Tibial nerve (tissue), 4 donors: Measurements from ENCODE around the gene RTP5. TPM values are rescaled to one million over a fixed set of nuclear protein-coding genes. Genes with fewer than 3 reads are reported as not detected.
A peak's percentile ranks its signal among the peaks of the same experiment; 100 is the strongest.

Experiments used
- DNase-seq, 2 donors: peaks; one replicate each; pipeline ENCODE4 v3.0.0-alpha.2; 2019; ENCODE audit warnings: low spot score in 2 of 2
- H3K27ac ChIP-seq, 4 donors: fragments of 200-600 bp; sonication (generic) in 3 of 4; one replicate each; pipeline ENCODE4 v1.5.1; 2017 to 2019; ENCODE audit warnings: mild to moderate bottlenecking in 1 of 4
- H3K27me3 ChIP-seq, 2 donors: fragments of 200-600 bp; sonication (generic) in 1 of 2; one replicate each; pipeline versions ENCODE4 v1.5.1 to v1.6.0; 2017 to 2019
- H3K36me3 ChIP-seq, 3 donors: fragments of 200-600 bp; sonication (generic); one replicate each; pipeline ENCODE4 v1.5.1; 2018 to 2019
- H3K4me1 ChIP-seq, 4 donors: fragments of 200-600 bp; sonication (generic) in 3 of 4; one replicate each; pipeline ENCODE4 v1.5.1; 2017 to 2019
- H3K4me3 ChIP-seq, 4 donors: fragments of 200-600 bp; sonication (generic) in 3 of 4; one replicate each; pipeline ENCODE4 v1.5.1; 2017 to 2019; ENCODE audit warnings: mild to moderate bottlenecking in 1 of 4, moderate library complexity in 1 of 4
- H3K9me3 ChIP-seq, 4 donors: fragments of 200-600 bp; sonication (generic) in 3 of 4; one replicate each; pipeline ENCODE4 v1.5.1; 2017 to 2019
- EP300 ChIP-seq, 2 donors: sonication (generic); formaldehyde crosslinking; IDR thresholded peaks; one replicate each; pipeline ENCODE4 v1.6.1; 2017; ENCODE audit warnings: antibody characterized with exemption in 2 of 2, mild to moderate bottlenecking in 1 of 2
- POLR2A ChIP-seq, 2 donors: fragments of 450-650 bp; IDR thresholded peaks; one replicate each; pipeline ENCODE4 v1.6.1; 2017; ENCODE audit warnings: antibody characterized with exemption in 2 of 2, mild to moderate bottlenecking in 2 of 2, moderate library complexity in 2 of 2
- WGBS, 2 donors: methylation state at CpG; one replicate each; pipeline ENCODE4 v1.1.5; 2018; 5-methylcytosine and 5-hydroxymethylcytosine counted together
- total RNA-seq, 4 donors: library from RNA; depleted of rRNA; stranded (reverse); fragments of >200 nt; gene quantifications; one replicate each; pipeline ENCODE4 v1.1.0, GENCODE V29; 2016
- TF ChIP-seq, protein P1 (sequence below), 5 experiments: fragments of 200-600 bp in 3 of 5; fragments of 450-650 bp in 2 of 5; sonication (generic) in 3 of 5; IDR thresholded peaks; one replicate each; pipeline ENCODE4 v1.5.1; 2016 to 2019; ENCODE audit warnings: antibody characterized with exemption in 5 of 5, mild to moderate bottlenecking in 3 of 5, moderate library complexity in 2 of 5

Gene RTP5
- total RNA-seq, 4 donors from 2014 or later, result not detected

- DNase-seq, result peak in 1 of 2 donors; percentile 12
- WGBS, 2 donors, result 86 to 90% methylated on average over 22 to 39 of the region's 39 CpGs
Measured at GRCh38 chr2:241852116-241852980, 17.2 kb upstream of the RTP5 start.

DNA sequence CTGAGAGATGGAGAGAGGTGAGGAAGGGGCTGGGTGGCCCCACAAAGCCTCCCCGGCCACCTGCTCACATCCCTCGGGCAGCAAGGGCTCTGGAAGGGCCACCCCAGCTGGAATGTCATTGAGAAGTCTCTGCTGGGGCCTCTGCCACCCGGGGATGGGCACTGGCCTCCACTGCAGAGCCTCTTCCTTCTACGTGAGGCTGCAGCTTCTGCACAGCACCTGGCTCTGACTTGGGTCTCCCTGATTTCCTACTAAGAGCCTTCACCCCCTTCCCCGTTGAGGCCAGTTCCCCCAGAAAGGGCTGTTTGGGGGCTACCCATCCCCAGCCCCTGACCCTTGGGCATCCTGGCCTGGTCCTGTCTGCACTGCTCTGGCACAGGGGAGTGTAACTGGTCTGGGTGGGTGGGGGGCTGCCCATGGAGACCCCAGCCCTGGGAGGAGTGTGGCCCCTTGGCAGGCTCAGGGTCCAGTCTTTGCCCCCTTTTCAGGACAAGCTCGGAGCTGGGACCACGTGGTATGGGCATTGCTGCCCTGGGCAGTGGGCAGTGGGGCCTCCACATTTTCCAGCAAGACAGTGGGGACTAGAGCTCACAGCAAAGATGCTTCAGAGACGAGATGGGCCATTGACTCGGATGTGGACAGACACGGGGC is 16.4 kb upstream of the RTP5 start:
- H3K4me1 ChIP-seq, result peaks cover 0 to 5% (median 0%) of the 10 kb centered on the region in 4 donors
- DNase-seq, result peak in 1 of 2 donors; percentile 9
- no peaks in the 10 kb centered on the region for H3K9me3 ChIP-seq
- H3K36me3 ChIP-seq, result no peaks in the 10 kb centered on the region
- WGBS, 2 donors, result 84 to 85% methylated on average over 5 to 6 of the region's 10 CpGs
- H3K4me3 ChIP-seq, result no peak overlapping the region
- TF ChIP-seq EP300 (IDR thresholded peaks at IDR 0.05) (no peak), POLR2A (IDR thresholded peaks at IDR 0.05) (no peak)
- TF ChIP-seq, protein P1, sequence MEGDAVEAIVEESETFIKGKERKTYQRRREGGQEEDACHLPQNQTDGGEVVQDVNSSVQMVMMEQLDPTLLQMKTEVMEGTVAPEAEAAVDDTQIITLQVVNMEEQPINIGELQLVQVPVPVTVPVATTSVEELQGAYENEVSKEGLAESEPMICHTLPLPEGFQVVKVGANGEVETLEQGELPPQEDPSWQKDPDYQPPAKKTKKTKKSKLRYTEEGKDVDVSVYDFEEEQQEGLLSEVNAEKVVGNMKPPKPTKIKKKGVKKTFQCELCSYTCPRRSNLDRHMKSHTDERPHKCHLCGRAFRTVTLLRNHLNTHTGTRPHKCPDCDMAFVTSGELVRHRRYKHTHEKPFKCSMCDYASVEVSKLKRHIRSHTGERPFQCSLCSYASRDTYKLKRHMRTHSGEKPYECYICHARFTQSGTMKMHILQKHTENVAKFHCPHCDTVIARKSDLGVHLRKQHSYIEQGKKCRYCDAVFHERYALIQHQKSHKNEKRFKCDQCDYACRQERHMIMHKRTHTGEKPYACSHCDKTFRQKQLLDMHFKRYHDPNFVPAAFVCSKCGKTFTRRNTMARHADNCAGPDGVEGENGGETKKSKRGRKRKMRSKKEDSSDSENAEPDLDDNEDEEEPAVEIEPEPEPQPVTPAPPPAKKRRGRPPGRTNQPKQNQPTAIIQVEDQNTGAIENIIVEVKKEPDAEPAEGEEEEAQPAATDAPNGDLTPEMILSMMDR (IDR thresholded peaks at IDR 0.05), result no peak
- H3K27me3 ChIP-seq, result no peaks in the 10 kb centered on the region
- H3K27ac ChIP-seq, result no peak overlapping the region

More at GRCh38 chr2:241852116-241852980, 17.2 kb upstream of the RTP5 start:
- Histone ChIP-seq H3K27ac (no peak overlapping the region), H3K36me3 (no peaks in the 10 kb centered on the region), H3K4me3 (no peak overlapping the region), H3K27me3 (no peaks in the 10 kb centered on the region), H3K4me1 (peaks cover 0 to 5% (median 0%) of the 10 kb centered on the region in 4 donors), H3K9me3 (no peaks in the 10 kb centered on the region)
- TF ChIP-seq POLR2A (IDR thresholded peaks at IDR 0.05), result no peak

DNA sequence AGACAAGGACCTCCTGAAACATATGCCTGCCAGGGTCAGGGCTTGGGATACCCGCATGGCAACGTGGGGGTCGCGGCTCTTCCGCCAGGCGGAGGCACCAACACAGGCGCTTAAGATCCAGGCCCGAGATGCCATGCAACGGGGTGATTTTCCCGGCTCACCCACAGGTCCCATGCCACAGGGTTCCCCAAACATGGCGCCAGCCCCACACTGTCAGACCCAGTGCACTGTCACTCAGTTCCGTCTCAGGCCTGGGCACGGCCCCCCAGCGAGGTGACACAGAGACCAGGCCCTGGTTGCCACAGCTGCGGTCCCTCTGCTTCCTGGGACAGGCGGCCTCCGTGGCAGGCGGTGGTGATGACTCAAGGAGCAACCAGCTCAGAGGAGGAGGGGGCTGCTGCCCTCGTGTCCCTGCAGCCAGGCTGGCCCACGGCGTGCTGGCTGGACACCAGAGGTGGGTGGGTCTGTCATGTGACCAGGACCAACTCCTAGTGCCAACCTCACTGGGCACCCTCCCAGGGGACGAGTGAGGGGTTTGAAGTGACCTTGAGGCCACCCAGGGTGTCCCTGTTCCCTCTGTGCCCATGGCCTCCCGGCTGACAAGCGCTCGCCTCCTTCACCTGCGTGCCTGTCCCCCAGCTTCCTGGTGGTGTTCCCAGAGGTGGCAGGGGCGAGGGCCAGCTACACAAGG is 15.7 kb upstream of the RTP5 start:
- H3K4me3 ChIP-seq, result no peak overlapping the region
- TF ChIP-seq, protein P1 (IDR thresholded peaks at IDR 0.05), result no peak
- TF ChIP-seq POLR2A (IDR thresholded peaks at IDR 0.05) (no peak), EP300 (IDR thresholded peaks at IDR 0.05) (no peak)
- no peak for DNase-seq
- H3K9me3 ChIP-seq, result no peaks in the 10 kb centered on the region
- H3K27me3 ChIP-seq, result no peaks in the 10 kb centered on the region
- peaks cover 0 to 9% (median under 1%) of the 10 kb centered on the region in 4 donors for H3K4me1 ChIP-seq
- H3K36me3 ChIP-seq, result no peaks in the 10 kb centered on the region
- H3K27ac ChIP-seq, result no peak overlapping the region
- 69 to 82% methylated on average over 17 to 21 of the region's 27 CpGs for WGBS, 2 donors

- WGBS, 2 donors, result 54 to 64% methylated on average over 16 of the region's 21 CpGs
- DNase-seq, result no peak
Measured at GRCh38 chr2:241854342-241855244, 14.9 kb upstream of the RTP5 start.

More at GRCh38 chr2:241854342-241855244, 14.9 kb upstream of the RTP5 start:
- Histone ChIP-seq H3K27me3 (no peaks in the 10 kb centered on the region), H3K36me3 (no peaks in the 10 kb centered on the region), H3K9me3 (no peaks in the 10 kb centered on the region), H3K4me3 (no peak overlapping the region), H3K27ac (no peak overlapping the region), H3K4me1 (peaks cover 0 to 17% (median 8%) of the 10 kb centered on the region in 4 donors)
- TF ChIP-seq EP300 (IDR thresholded peaks at IDR 0.05), result no peak
- TF ChIP-seq, protein P1 (IDR thresholded peaks at IDR 0.05), result no peak
- no peak for TF ChIP-seq POLR2A (IDR thresholded peaks at IDR 0.05)
